T-helper 1 cell (primary cell): Measurements from ENCODE around the gene NDUFA13.
A peak's percentile ranks its signal among the peaks of the same experiment; 100 is the strongest.

Experiments used
- DNase-seq, 5 donors: peaks; one replicate each; pipeline ENCODE4 v3.0.0-alpha.2; 2012 to 2020
- total RNA-seq, 4 donors: gene quantifications; one replicate each; lab custom pipeline; 2026; lab: John Stamatoyannopoulos, UW

The NDUFA13 gene
- 3.2 to 3.5 (median 3.4) reads per million in 4 donors for total RNA-seq

DNA sequence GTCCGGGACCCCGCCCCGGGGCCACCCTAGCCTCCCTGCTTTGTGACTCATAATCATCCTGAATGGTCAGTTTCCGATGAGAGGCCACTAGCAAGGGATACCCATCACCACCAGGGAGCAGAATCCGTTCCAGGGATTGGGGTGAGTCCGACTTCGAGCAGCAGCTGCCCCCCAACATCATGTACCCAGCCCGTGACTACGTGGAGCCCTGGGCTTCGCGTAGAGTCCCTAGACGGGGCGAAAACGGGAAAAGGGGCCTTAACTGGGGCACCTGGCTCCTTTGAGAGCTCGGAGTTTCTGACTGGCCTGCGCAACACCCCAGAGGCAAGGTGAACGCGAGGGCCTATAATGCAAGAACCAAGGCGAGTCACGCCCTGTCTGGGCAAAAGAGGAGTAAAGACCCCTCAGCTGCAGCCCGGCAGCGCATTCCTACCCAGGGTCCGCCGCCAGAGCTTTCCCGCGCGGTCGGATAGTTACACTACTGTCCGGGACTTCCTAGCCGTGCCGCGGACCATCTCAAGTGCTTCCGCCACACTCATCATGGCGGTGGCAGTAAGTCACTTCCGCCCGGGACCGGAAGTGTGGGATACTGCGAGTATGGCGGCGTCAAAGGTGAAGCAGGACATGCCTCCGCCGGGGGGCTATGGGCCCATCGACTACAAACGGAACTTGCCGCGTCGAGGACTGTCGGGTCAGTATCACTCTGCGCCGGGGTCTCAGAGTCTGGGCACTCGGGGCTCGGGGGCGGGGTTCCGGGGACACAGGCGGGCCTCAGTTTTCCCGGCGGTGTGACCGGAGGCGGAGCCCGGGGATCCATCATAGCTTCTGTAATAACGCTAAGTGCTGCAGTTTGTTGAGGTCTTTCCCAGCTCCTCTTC, at the start of gene NDUFA13:
Gene NDUFA13, plus strand, starts transcription at position 584 of the 878 bp plus-strand sequence. Its CDS starts 14 bp downstream, at position 598.
- DNase-seq = peak; percentile 83 to 93 (median 86)

DNA sequence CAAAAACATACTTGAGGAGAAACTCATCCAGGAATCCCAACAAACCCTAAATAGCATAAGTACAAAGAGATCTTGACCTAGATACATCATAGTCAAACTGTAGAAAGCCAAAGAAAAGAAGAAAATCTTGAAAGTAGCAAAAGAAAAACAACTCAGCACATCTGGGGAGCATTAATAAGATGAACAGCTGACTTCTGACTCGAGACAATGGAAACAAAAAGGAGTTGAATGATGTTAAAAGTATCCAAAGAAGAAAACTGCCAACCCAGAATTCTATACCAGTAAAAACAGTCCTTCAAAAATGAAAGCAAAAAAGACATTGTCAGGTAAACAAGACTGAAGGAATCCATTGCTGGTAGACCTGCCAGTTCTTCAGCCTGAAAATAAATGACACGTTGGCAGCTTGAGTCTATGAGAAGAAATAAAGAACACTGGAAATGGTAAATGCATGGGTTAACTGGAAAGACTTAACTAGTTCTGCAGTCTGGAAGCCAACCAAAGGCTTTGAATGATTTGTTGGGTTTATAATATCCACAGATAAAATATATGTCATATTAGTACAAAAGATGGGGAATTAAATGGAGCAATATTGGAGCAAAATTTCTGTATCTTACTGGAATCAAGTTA, 47.5 kb upstream of the NDUFA13 start:
- no peak for DNase-seq

DNA sequence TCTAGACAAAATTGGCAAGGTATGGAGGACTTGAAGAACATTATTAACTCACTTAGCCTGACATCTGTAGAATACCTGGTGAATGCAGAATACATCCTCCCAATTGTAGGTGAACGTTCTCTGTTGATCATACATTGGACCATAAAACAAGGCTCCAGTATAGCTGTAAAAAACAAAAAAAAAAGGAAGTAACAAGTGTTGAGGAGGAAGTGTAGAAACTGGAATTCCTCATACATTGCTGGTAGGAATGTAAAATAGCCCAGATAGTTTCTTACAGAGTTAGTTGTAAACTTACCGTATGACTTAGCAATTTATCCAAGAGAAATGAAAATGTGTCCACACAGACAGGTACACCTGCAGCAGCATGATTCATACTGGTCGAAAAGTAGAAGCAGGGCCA, 45.4 kb upstream of the NDUFA13 start:
- DNase-seq = no peak

DNA sequence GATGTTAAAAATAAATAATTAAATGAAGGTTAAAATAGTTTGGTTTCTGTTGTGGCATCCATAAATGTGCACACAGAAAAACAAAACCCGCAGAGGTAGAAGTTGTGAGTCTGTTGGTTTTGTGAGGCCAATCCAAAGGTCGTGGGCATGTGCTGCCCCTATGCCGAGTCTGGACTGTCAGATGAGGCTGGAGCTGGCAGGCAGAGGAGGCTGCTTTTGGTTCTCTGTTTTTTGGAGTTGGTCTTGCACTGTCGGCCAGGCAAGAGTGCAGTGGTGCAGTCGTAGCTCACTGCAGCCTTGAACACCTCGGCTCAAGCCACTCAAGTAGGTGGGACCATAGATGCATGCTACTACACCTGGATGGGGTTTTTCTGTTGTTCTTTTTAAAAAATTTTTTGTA, 44.3 kb upstream of the NDUFA13 start:
- no peak for DNase-seq

DNA sequence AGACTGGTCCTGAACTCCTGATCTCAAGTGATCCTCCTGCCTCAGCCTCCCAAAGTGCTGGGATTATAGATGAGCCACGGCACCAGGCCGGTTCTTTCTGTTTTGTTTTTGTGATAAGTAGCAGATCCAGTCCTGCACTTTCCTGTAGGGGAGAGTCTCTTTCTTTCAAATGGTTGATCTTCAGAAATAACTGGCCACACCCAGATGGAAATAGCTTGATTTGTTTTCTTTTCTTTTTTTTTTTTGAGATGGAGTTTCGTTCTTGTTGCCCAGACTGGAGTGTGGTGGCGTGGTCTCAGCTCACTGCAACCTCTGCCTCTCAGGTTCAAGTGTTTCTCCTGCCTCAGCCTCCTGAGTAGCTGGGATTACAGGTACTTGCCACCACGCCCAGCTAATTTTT, 43.9 kb upstream of the NDUFA13 start:
- peak in 1 of 5 donors; percentile 37 for DNase-seq

DNA sequence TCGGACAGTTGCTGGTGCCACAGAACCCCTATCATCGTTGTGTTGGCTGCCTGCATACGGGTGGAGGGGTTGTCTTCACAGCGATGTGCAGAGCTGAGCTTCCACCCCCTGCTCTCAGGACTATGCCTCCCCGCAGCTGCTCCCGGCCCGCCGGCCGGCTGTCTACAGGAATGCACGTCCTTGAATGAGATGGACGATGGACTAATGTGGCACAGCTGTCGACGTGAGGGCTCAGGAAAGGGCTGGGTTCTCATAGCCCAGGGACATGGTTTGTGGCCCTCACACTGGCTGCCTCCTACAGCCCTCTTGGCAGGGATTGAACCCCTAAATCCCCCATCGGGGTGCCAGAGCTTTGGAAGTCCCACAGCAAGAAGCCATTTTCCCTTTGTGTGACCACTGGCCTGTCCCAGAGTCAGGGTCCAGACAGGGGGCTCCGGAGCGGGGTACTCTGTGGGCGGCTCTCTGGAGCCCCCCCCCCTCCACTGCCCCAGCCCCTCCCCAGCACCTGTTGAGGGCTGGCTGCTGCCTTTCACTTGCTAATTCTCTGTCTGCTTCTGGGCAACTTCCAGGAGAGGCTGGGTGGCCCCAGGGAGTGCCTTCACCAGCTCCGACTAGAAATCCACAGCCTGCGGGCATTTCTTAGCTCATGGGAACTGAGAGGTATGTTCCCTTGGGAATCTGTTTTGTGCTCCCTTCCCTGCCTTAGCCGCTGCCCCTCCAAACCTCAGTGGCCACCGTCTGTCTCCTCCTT, 40.8 kb upstream of the NDUFA13 start:
- DNase-seq = no peak

DNA sequence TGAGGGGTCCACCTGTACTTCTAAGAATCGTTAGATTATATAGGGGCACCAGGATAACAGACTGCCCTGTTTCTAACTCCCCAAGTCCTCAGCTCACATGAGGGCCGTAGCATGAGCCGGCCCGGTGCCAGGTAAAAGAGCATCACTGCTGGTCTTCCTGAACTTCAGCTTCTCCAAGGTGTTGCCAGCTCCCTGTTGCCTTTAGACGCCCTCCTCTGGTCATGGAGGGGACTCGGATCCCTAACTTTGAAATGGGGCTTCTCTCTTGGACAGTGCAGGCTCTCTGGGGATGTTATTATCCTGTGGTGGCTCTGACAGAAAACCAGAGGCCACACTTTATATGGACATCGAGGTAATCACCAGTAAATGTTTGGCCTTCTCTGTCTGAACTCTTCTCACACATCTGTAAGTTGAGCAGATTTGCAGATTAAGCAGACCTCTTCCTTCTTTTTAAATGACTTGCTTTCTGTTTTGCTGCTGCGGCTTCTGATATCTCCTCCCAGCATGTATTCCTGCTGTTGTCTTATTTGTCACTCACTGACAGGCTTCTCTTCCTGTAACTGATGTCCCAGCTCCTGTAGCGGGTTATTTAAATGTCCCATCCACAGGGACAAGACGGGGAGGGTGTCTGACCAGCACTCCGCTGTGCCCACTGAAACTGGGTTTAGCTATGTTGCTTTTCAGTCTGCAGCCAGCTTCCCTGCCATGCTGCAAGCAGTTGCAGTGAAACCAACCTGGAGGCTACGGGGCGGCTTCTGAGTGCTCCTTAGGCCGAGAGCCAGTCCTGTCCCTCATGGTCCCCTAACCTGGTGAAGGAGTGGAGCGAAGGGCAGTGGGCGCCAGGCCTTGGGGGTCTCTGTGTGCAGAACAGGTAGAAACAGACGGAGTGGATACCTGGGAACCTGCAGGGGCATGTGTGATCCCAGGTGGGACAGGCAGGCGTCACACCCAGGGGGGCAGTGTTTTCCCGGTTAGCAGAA, 39.9 kb upstream of the NDUFA13 start:
- peak in 1 of 5 donors; percentile 28 for DNase-seq

DNA sequence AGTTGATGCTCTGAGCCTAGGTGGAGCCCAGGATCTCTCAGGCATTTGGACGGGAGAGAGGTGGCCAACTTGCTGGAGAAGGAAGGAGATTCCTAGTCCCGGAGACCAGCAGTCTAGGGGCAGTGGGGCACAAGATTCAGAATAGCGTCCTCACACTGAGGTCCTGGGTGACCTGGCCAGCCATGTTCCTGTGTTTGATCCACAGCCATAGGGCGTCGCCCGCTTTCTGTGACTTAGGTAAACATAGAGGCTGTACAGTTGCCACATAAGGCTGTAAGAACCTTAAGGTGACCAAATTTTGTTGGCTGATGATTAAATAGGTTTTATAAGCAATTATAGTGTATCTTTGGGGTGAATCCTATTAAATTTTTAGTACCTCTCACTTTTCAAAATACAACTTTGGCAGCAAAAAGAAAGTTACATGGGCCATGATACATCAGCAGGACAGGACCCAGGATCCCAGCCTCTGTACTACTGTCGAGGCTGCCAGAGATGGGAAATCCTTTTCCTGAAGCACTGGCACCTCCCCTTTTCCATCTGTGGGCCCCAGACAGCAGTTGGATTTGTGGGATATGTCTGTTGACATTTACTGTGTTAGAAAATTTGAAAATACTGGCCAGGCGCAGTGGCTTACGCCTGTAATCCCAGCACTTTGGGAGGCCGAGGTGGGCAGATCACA, 38.2 kb upstream of the NDUFA13 start:
- DNase-seq = no peak

DNA sequence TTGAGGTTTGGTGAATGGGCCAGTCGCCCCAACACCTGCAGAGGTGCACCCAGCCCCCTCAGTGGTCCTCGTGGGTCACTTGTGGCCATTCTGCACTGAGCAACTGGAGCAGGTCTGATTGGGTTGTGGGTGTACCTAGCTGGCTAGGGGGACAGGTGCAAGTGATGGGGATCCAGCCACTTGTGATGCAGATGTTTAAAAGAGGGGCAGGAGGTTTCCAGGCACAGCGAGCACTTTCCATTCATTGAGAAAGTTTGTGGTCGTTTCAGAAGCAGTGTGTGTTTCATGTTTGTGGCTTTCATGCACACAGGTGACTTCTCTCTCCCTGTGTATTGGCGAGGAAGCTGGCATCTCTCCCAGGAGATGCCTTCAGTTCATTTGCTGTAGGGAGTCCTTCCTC, 35.3 kb upstream of the NDUFA13 start:
- peak in 1 of 5 donors; percentile 29 for DNase-seq

DNA sequence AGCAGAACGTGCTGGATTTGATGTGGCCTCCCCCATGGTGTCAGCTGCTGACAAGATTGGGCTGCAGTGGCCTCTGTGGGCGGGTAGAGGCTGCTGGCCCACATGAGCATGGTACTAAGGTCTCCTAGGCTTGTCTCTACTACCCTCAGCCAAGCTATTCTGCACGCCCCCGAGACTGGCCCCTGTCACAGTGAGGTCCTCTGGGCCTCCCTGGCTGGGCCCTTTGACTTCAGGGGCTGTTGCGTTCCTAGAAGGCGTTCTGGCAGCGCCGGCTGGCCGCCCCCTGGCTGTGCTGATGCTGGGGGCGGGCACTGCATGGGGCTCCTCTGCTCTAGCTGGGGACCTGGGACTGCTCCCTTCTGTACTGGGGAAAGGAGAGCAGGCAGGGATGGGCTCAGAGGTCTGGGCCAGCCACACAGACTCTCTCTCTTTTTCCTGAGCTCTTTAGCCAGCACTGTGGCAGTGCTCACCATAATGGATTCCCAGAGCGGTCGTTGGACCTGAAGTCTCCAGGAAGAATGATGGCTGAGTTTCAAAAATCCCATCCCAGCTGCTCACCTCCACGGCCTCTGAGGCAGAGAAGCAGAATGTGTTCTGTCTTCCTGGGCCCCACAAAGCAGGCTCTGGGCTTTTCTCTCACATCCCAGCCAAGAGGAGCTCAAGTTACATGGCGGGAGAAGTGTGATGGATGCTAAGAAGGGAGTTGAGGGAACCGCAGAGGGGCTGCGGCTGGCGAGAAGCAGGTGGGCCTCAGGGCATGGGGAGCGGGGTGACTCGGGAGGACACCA, 33.0 kb upstream of the NDUFA13 start:
- no peak for DNase-seq

DNA sequence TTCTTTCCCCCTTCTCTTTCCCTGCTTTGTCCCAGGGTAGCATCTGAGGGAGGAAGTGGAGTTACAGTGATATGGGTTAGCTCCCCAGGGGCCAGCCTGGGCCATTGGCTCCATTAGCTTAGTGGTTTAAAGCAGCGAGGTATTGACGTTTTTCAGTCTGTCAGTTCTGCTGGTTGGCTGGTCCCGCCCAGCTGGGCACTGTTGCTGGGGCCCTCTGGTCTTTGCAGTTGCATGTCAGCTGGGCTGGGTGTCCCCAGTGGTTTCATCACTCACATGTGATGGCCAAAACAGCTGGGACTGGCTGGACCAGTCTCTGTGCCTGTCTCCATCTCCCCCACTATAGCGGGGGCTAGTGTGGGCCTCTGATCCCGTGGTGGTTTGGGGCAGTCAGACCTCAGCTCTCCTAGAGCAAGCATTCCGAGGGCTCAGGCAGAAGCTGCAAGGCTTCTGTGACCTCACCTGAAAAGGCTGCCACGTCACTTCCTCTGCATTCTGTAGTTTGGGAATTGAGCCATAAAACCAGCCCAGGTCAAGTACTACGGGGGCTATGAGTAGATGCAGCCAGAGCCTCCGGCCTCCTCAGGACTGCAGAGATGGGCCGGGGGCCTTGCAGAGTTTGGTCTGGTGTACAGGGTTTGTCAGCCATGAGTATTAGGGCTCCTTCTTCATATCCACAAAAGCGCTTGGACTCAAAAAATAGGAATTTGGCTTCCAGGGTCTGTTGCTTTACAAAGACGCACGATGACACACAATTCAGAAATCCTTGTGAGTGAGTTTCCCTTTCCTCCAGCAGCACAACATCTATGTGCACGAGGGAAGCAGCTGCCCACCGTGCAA, 30.6 kb upstream of the NDUFA13 start:
- no peak for DNase-seq

DNA sequence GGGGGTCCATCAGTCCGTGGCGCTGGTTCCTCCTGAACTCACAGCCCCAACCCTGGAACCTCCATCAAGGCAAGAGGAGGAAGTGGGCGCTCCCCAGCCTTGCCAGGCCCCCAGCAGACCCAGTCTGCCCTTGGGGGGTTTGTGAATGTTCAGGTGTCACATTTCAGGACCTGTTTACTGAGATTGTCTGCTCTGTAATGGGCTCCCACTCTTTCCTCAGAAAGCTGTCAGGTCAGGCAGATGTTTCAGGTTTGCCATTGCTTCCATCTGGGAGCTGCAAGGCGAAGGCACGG, 30.1 kb upstream of the NDUFA13 start:
- DNase-seq = no peak

DNA sequence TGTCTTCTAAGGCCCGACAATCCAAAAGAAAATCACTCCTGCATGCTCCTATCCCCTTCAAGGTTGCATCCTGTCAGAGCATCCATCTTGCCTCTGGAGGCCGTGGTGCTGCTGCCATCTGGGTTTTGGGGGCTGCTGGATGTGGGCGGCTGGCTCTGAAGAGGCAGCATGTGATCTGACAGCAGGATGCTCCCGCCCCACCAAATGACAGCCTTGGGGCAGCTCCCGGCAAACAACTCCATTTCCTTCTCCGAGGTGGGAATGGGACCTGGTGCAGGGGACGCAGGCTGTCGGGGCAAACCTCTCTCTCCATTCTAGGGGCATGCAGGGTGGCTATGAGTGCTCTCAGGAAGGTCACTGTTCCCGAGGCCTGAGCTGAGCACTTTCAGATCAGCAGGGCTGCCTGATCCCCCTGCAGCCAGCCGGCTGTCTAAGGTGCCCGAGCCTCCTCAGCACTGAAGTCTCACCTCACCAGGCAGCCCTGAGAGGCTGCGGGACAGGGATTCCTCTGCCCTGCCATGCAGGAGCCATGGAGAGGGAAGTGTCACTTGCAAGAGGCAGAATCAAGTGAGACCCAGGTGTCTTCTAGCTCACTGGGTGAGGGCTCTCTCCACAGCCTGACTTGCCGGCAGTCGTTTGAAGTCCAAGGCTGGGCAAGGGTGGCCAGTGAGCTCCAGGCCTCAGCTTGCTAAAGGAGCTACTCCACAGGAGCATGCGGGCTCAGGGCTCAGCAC, 29.5 kb upstream of the NDUFA13 start:
- DNase-seq = no peak

DNA sequence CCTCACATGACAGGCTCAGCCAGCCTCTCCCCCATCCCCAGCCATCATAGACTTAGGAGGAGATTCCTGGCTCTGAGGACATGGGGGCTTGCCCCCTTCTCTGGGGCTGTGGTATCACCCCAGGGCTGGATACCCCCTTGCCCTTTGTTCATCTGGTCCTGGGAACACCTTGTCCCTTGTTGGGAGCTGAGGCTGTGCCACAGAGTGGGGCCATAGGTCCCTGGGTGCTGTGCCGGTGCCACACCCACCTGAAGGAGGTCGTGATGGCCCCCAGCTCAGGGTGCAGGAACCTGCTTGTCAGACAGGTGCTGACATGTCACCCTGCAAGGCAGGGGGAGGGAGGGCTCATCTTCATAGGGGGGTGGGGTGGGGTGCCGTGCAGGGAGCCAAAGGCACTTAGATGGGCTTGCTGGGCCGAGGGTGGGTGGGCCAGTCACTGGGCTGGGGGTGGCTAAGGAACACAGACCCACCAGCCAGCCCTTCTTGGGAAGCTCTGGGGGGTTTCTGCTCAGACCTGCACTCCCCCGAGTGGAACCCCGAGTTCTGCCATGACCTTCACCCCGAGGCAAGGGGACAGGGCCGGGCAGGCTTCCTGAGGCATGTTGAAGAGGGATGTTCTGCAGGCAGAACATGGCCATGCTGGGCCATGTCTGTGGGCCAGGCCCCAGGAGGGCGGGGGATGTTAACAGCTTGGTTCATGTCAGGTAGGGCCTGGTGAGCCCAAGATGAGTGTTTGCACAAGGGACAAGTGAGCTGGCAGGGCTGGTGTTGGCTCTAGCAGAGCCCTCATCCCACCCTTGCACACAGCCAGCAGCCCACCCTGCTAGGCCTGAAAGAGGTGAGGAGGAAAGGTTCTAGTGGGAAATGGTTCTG, 28.7 kb upstream of the NDUFA13 start:
- no peak for DNase-seq

DNA sequence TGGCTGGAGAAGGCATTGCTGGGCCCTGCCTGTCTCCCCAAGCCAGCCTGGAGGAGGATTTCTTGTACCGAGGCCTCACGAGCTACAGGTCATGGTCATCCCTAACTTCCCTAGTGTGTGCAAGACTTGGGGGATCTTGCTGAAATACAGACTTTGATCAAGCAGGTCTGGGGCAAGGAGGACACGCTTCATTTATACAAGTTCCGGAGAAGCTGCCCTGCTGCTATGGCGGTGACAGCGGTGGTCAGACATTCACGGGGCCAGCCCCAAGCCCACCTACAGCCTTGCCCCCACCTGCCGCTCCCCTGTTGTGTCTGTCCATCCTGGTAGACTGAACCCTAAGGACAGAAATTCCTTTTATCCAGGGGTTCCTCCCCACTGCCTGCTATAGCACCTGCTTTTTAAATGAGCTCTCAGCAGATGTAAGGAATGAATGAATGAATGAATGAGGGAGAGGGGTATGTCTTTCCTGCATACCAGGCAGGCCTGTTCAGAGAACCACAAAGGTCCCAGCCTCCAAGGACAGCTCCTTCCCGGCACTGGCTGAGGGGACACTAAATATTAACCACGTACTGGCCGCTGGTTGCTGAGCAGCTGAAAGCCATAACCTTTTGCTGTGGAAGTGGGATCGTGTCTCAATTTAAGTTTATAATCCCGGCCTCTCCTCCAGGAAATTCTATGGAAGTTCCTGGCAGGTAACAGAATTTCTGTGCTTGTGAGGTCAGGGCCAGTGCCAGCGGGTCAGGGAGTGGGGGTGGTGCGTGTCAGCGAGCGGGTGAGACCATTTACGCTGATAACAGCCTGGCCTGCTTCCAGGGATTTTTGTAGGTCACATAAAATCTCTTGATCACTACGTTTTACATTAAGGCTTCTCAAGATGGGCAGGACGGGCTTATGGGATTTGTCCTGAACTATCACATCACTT, 27.8 kb upstream of the NDUFA13 start:
- no peak for DNase-seq

DNA sequence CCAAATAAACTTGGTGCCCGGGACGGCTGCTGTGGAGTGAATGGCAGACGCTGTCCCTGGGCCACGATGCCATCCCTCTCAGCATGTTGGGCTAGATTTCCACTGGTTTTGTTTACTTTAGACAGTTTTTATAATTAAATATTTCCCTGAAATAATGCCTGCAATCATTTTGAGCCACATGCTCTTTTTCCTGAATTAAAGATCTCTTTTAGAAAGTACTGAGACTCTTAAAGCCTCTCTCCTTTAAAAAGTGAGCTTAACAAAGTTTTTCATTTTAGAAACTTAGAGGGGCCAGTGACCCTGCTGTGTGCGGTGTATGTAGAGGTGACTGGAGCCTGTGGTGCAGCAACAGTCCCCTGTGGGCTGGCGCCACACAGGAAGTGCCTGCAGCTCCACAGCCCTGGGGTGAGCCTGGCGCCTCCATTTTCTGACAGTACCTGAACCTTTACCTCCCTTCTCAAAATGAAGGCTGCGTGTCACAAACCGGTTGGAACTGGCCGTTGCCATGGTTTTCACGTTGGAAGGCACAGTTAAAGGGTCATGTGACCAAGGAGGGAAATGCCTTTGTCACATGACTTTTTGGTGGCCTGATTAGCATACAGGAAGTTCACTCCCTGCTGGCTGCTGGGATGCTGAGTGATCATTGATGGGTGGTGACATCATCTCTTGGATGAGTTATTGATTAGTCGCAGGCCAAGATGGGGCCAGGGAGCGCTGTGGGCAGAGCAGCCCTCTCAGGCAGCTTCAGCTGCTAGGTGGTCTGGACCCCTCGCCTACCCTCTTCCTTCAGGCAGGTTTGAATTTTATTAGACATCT, 26.9 kb upstream of the NDUFA13 start:
- DNase-seq = peak; percentile 80 to 98 (median 88)
